Measurements from ENCODE around the gene SERPINB7. TPM values are rescaled to one million over a fixed set of nuclear protein-coding genes. Genes with fewer than 3 reads are reported as not detected.

The SERPINB7 gene
- total and polyA plus RNA-seq, 2 of the 4 experiments (the other 2 are of a cell fraction), result 79.9 to 100 TPM

DNA sequence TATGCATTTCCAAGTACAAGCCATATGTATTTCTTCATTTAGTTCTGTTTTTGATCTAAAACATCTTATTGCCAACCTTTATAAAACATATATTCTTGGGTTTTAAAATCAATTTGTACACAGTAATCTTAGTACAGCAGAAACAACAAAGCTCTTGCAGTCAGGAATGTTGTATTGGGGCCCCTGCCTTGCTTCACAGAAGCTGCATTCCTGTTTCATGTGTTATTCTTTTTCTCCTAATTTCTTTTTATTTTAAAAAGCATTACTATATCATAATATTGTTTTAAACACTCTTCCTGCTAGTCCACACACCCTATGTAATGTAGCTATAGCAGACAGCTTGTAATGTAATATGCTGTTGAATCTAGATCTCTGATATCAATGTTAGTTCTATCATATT lies 24.0 kb downstream of the SERPINB7 start:
- H3K9me3 ChIP-seq (ENCODE audit: control insufficient read depth, insufficient read depth, low read length), result no peaks in the 10 kb centered on the region
- H3K4me3 ChIP-seq (ENCODE audit: insufficient read depth, low read depth, low read length), result no peak overlapping the region
- no peak overlapping the region for H4K8ac ChIP-seq (ENCODE audit: low read depth in 2 of 2, low read length in 2 of 2)
- no peak overlapping the region for H3K56ac ChIP-seq (ENCODE audit: extremely low read depth, insufficient read depth, low read length)
- TF ChIP-seq MXI1 (IDR thresholded peaks at IDR 0.05; ENCODE audit: borderline replicate concordance, low read depth, low read length), result no peak
- TF ChIP-seq, protein P1, sequence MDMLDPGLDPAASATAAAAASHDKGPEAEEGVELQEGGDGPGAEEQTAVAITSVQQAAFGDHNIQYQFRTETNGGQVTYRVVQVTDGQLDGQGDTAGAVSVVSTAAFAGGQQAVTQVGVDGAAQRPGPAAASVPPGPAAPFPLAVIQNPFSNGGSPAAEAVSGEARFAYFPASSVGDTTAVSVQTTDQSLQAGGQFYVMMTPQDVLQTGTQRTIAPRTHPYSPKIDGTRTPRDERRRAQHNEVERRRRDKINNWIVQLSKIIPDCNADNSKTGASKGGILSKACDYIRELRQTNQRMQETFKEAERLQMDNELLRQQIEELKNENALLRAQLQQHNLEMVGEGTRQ (IDR thresholded peaks at IDR 0.05; ENCODE audit: low read depth, low read length), result no peak
- no peak for TF ChIP-seq FOS (IDR thresholded peaks at IDR 0.05; ENCODE audit: low read depth, low read length)
- TF ChIP-seq MAZ (IDR thresholded peaks at IDR 0.05; ENCODE audit: borderline replicate concordance, low read depth, low read length), result no peak
- no peak for TF ChIP-seq RCOR1 (IDR thresholded peaks at IDR 0.05; ENCODE audit: insufficient replicate concordance, low read length)
- no peak for TF ChIP-seq CHD1 (IDR thresholded peaks at IDR 0.05; ENCODE audit: low read depth, low read length)
- TF ChIP-seq, protein P2, sequence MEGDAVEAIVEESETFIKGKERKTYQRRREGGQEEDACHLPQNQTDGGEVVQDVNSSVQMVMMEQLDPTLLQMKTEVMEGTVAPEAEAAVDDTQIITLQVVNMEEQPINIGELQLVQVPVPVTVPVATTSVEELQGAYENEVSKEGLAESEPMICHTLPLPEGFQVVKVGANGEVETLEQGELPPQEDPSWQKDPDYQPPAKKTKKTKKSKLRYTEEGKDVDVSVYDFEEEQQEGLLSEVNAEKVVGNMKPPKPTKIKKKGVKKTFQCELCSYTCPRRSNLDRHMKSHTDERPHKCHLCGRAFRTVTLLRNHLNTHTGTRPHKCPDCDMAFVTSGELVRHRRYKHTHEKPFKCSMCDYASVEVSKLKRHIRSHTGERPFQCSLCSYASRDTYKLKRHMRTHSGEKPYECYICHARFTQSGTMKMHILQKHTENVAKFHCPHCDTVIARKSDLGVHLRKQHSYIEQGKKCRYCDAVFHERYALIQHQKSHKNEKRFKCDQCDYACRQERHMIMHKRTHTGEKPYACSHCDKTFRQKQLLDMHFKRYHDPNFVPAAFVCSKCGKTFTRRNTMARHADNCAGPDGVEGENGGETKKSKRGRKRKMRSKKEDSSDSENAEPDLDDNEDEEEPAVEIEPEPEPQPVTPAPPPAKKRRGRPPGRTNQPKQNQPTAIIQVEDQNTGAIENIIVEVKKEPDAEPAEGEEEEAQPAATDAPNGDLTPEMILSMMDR (conservative IDR thresholded peaks at IDR 0.05; ENCODE audit: low read depth, low read length), result no peak
- TF ChIP-seq RFX5 (IDR thresholded peaks at IDR 0.05; ENCODE audit: low read depth, low read length), result no peak
- no peak for TF ChIP-seq MAFK (IDR thresholded peaks at IDR 0.05; ENCODE audit: low read depth, low read length)
- TF ChIP-seq NFE2L2 (IDR thresholded peaks at IDR 0.05; ENCODE audit: low read depth, low read length), result no peak
- no peak for TF ChIP-seq RAD21 (IDR thresholded peaks at IDR 0.05; ENCODE audit: low read length)
- no peak for TF ChIP-seq CEBPB (IDR thresholded peaks at IDR 0.05; ENCODE audit: low read depth, low read length)
- no peak for TF ChIP-seq POLR2A (IDR thresholded peaks at IDR 0.05; ENCODE audit: low read depth, low read length)
- TF ChIP-seq BHLHE40 (IDR thresholded peaks at IDR 0.05; ENCODE audit: low read depth, low read length), result no peak
- no peak for TF ChIP-seq SMC3 (IDR thresholded peaks at IDR 0.05; ENCODE audit: low read depth, low read length)
- TF ChIP-seq, protein P3, sequence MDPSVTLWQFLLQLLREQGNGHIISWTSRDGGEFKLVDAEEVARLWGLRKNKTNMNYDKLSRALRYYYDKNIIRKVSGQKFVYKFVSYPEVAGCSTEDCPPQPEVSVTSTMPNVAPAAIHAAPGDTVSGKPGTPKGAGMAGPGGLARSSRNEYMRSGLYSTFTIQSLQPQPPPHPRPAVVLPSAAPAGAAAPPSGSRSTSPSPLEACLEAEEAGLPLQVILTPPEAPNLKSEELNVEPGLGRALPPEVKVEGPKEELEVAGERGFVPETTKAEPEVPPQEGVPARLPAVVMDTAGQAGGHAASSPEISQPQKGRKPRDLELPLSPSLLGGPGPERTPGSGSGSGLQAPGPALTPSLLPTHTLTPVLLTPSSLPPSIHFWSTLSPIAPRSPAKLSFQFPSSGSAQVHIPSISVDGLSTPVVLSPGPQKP (IDR thresholded peaks at IDR 0.05; ENCODE audit: borderline replicate concordance, low read depth, low read length), result no peak
- H3K27me3 ChIP-seq (ENCODE audit: control insufficient read depth, insufficient read depth, low read length), result no peaks in the 10 kb centered on the region
- intact Hi-C loops (cut with micrococcal nuclease) (no loop called here), dilution Hi-C loops (cut with HindIII; ENCODE audit: low sequenced_read_pairs, unreplicated experiment) (no loop called here), in situ Hi-C loops (cut with MboI; ENCODE audit: low sequenced_read_pairs) (no loop called here)
- H2BK20ac ChIP-seq (ENCODE audit: low read depth, low read length), result no peak overlapping the region
- DNase-seq (no peak), ATAC-seq (ENCODE audit: low read depth) (peak; percentile 60)
- no peak overlapping the region for H3K14ac ChIP-seq (replicated peaks; ENCODE audit: low read depth, low read length)
- H3K4me1 ChIP-seq (ENCODE audit: control insufficient read depth, insufficient read depth, low read length), result peaks cover 1% of the 10 kb centered on the region; the same call in 1 of the 2 replicates
- no TSS peak for BruUV-seq (replicated peaks)
- H2AK9ac ChIP-seq (replicated peaks; ENCODE audit: low read depth, low read length, poor library complexity), result no peak overlapping the region
- H2AK5ac ChIP-seq (ENCODE audit: low read depth, low read length), result no peak overlapping the region
- no peaks in the 10 kb centered on the region for H3K79me1 ChIP-seq (ENCODE audit: low read depth in 1 of 2, low read length in 2 of 2)
- H4K20me1 ChIP-seq (ENCODE audit: insufficient read depth, low read length), result no peaks in the 10 kb centered on the region
- no peak overlapping the region for H3K23ac ChIP-seq (ENCODE audit: low read depth, low read length)
- no peak overlapping the region for H3K4me2 ChIP-seq (ENCODE audit: low read depth, low read length)
- no peaks in the 10 kb centered on the region for H3K36me3 ChIP-seq (ENCODE audit: control insufficient read depth, insufficient read depth, low read length)
- H4K5ac ChIP-seq (ENCODE audit: low read depth, low read length), result no peak overlapping the region
- H3K4ac ChIP-seq (ENCODE audit: low read depth, low read length), result no peak overlapping the region
- no peak overlapping the region for H4K91ac ChIP-seq (ENCODE audit: insufficient read depth, low read depth, low read length)
- H3K27ac ChIP-seq (ENCODE audit: insufficient read depth, low read length), result no peak overlapping the region
- H2BK15ac ChIP-seq (ENCODE audit: low read depth, low read length), result no peak overlapping the region
- ChIA-PET POLR2A (ENCODE audit: unreplicated experiment) (no interaction called here), CTCF (interaction anchor here (0.8 kb wide), 1 partner anchor 9 kb away, joined by 3 read pairs; no protein-coding TSS in a partner anchor)
- H3K9me1 ChIP-seq (ENCODE audit: insufficient read depth, low read length), result no peaks in the 10 kb centered on the region
- no peak overlapping the region for H3K18ac ChIP-seq (ENCODE audit: low read depth, low read length)
- no peak overlapping the region for H2BK5ac ChIP-seq (ENCODE audit: low read depth, low read length, poor library complexity, severe bottlenecking)
- H2AFZ ChIP-seq (replicated peaks; ENCODE audit: low read length, poor library complexity), result no peak overlapping the region
- H3K9ac ChIP-seq (ENCODE audit: low read depth, low read length), result no peak overlapping the region
- no peak overlapping the region for H2BK120ac ChIP-seq (ENCODE audit: low read depth, low read length)
